ENCODE data around the gene POMT2. TPM values are rescaled to one million over a fixed set of nuclear protein-coding genes. Genes with fewer than 3 reads are reported as not detected.

POMT2 gene
- total RNA-seq, 1 donor from 2014 or later: 13.4 TPM

- intact Hi-C loops (cut with micrococcal nuclease): no loop called here
- no peak for TF ChIP-seq CTCF (IDR thresholded peaks at IDR 0.05; ENCODE audit: borderline replicate concordance)
- H3K4me3 ChIP-seq: no peak overlapping the region
These were observed 52.6 kb downstream of the POMT2 start for GRCh38 chr14:77267937-77268699.

GRCh38 chr14:77266336-77266735 lies 54.3 kb downstream of the POMT2 start:
- Histone ChIP-seq H3K27me3 (ENCODE audit: low read depth) (peaks cover 63% of the 10 kb centered on the region), H3K4me3 (no peak overlapping the region), H3K4me1 (peaks cover 10% of the 10 kb centered on the region), H3K36me3 (no peaks in the 10 kb centered on the region), H3K9me3 (replicated peaks) (peaks cover 12% of the 10 kb centered on the region), H3K27ac (replicated peaks) (no peak overlapping the region)
- intact Hi-C loops (cut with micrococcal nuclease): no loop called here
- TF ChIP-seq CTCF (IDR thresholded peaks at IDR 0.05; ENCODE audit: borderline replicate concordance): no peak
- no peak for DNase-seq

More at GRCh38 chr14:77267937-77268699, 52.6 kb downstream of the POMT2 start:
- no peak for DNase-seq
- Histone ChIP-seq H3K27ac (replicated peaks) (no peak overlapping the region), H3K27me3 (ENCODE audit: low read depth) (peaks cover 79% of the 10 kb centered on the region), H3K4me1 (peaks cover 11% of the 10 kb centered on the region), H3K36me3 (no peaks in the 10 kb centered on the region), H3K9me3 (replicated peaks) (peaks cover 12% of the 10 kb centered on the region)

GRCh38 chr14:77265561-77266335 lies 54.9 kb downstream of the POMT2 start:
- no peak for DNase-seq
- Histone ChIP-seq H3K9me3 (replicated peaks) (peaks cover 12% of the 10 kb centered on the region), H3K4me1 (peaks cover 4% of the 10 kb centered on the region), H3K27ac (replicated peaks) (no peak overlapping the region), H3K4me3 (no peak overlapping the region), H3K27me3 (ENCODE audit: low read depth) (peaks cover 63% of the 10 kb centered on the region), H3K36me3 (no peaks in the 10 kb centered on the region)
- TF ChIP-seq CTCF (IDR thresholded peaks at IDR 0.05; ENCODE audit: borderline replicate concordance): no peak
- intact Hi-C loops (cut with micrococcal nuclease): no loop called here

GRCh38 chr14:77265187-77265515 lies 55.5 kb downstream of the POMT2 start:
- Histone ChIP-seq H3K27ac (replicated peaks) (no peak overlapping the region), H3K27me3 (ENCODE audit: low read depth) (peaks cover 63% of the 10 kb centered on the region), H3K36me3 (no peaks in the 10 kb centered on the region), H3K4me1 (no peaks in the 10 kb centered on the region), H3K4me3 (no peak overlapping the region), H3K9me3 (replicated peaks) (peaks cover 12% of the 10 kb centered on the region)
- no peak for TF ChIP-seq CTCF (IDR thresholded peaks at IDR 0.05; ENCODE audit: borderline replicate concordance)
- DNase-seq: no peak
- intact Hi-C loops (cut with micrococcal nuclease): no loop called here

- Histone ChIP-seq H3K9me3 (replicated peaks) (peaks cover 12% of the 10 kb centered on the region), H3K27me3 (ENCODE audit: low read depth) (peaks cover 65% of the 10 kb centered on the region), H3K4me3 (no peak overlapping the region), H3K36me3 (no peaks in the 10 kb centered on the region), H3K4me1 (no peaks in the 10 kb centered on the region), H3K27ac (replicated peaks) (no peak overlapping the region)
- no peak for TF ChIP-seq CTCF (IDR thresholded peaks at IDR 0.05; ENCODE audit: borderline replicate concordance)
- intact Hi-C loops (cut with micrococcal nuclease): no loop called here
- DNase-seq: no peak
These were observed 56.1 kb downstream of the POMT2 start for GRCh38 chr14:77264466-77265186.

Data from left ventricle myocardium inferior (tissue), 1 donor.